Measurements from ENCODE around the gene TRIOBP. TPM values are rescaled to one million over a fixed set of nuclear protein-coding genes. Genes with fewer than 3 reads are reported as not detected.
"Not testable (repeated sequence)": the region's sequence is repeated elsewhere in the genome, so short reads cannot be mapped to it uniquely, and the experiment has no call there.

The TRIOBP gene
- total RNA-seq, 1 donor from 2014 or later, result 108 TPM

- Histone ChIP-seq H3K9me3 (no peaks in the 10 kb centered on the region), H3K27ac (no peak overlapping the region), H3K4me3 (no peak overlapping the region), H3K4me1 (no peaks in the 10 kb centered on the region), H3K36me3 (no peaks in the 10 kb centered on the region), H3K27me3 (no peaks in the 10 kb centered on the region)
- DNase-seq (ENCODE audit: extremely low spot score in 2 of 2), result no peak
- TF ChIP-seq POLR2A (IDR thresholded peaks at IDR 0.05) (no peak), POLR2AphosphoS5 (IDR thresholded peaks at IDR 0.05; ENCODE audit: insufficient read depth in 1 of 2, low read depth in 1 of 2) (no peak), CTCF (IDR thresholded peaks at IDR 0.05) (no peak)
- intact Hi-C loops (cut with DNase I), result loop anchor here (10.0 kb wide), 1 partner anchor 148 kb away; no protein-coding TSS in a partner anchor
Measured at GRCh38 chr22:37792494-37792893, 95.6 kb downstream of the TRIOBP start.

GRCh38 chr22:37794376-37794775, 97.5 kb downstream of the TRIOBP start:
- intact Hi-C loops (cut with DNase I), result loop anchor here (10.0 kb wide), 1 partner anchor 150 kb away; no protein-coding TSS in a partner anchor
- no peaks in the 10 kb centered on the region for H3K4me1 ChIP-seq
- TF ChIP-seq CTCF (IDR thresholded peaks at IDR 0.05), result no peak
- H3K4me3 ChIP-seq, result no peak overlapping the region
- no peaks in the 10 kb centered on the region for H3K9me3 ChIP-seq
- no peaks in the 10 kb centered on the region for H3K36me3 ChIP-seq
- DNase-seq (ENCODE audit: extremely low spot score in 2 of 2), result no peak
- no peaks in the 10 kb centered on the region for H3K27me3 ChIP-seq
- H3K27ac ChIP-seq, result no peak overlapping the region

- no peak for DNase-seq (ENCODE audit: extremely low spot score in 2 of 2)
- H3K27me3 ChIP-seq, result no peaks in the 10 kb centered on the region
- no peaks in the 10 kb centered on the region for H3K36me3 ChIP-seq
- no peaks in the 10 kb centered on the region for H3K9me3 ChIP-seq
- H3K27ac ChIP-seq, result no peak overlapping the region
- intact Hi-C loops (cut with DNase I), result loop anchor here (10.0 kb wide), 1 partner anchor 151 kb away; no protein-coding TSS in a partner anchor
- no peak overlapping the region for H3K4me3 ChIP-seq
- no peak for TF ChIP-seq CTCF (IDR thresholded peaks at IDR 0.05)
- TF ChIP-seq POLR2A (IDR thresholded peaks at IDR 0.05), result no peak
- no peak for TF ChIP-seq POLR2AphosphoS5 (IDR thresholded peaks at IDR 0.05; ENCODE audit: insufficient read depth in 1 of 2, low read depth in 1 of 2)
- no peaks in the 10 kb centered on the region for H3K4me1 ChIP-seq
Measured at GRCh38 chr22:37796079-37796478, 99.2 kb downstream of the TRIOBP start.

- H3K4me1 ChIP-seq; H3K27ac ChIP-seq; H3K27me3 ChIP-seq; H3K4me3 ChIP-seq; H3K36me3 ChIP-seq; DNase-seq (ENCODE audit: extremely low spot score in 2 of 2); H3K9me3 ChIP-seq: not testable (repeated sequence)
- intact Hi-C loops (cut with DNase I), result loop anchor here (10.0 kb wide), 1 partner anchor 152 kb away; no protein-coding TSS in a partner anchor
Measured at GRCh38 chr22:37797259-37797658, 100.4 kb downstream of the TRIOBP start.

- Histone ChIP-seq H3K27ac (no peak overlapping the region), H3K36me3 (no peaks in the 10 kb centered on the region), H3K4me3 (no peak overlapping the region), H3K9me3 (no peaks in the 10 kb centered on the region), H3K4me1 (peaks cover 13% of the 10 kb centered on the region), H3K27me3 (no peaks in the 10 kb centered on the region)
- no peak for DNase-seq (ENCODE audit: extremely low spot score in 2 of 2)
- TF ChIP-seq POLR2A (IDR thresholded peaks at IDR 0.05) (no peak), CTCF (IDR thresholded peaks at IDR 0.05) (no peak), POLR2AphosphoS5 (IDR thresholded peaks at IDR 0.05; ENCODE audit: insufficient read depth in 1 of 2, low read depth in 1 of 2) (no peak)
- intact Hi-C loops (cut with DNase I), result loop anchor here (10.0 kb wide), 1 partner anchor 153 kb away; no protein-coding TSS in a partner anchor
Measured at GRCh38 chr22:37797874-37798500, 101.1 kb downstream of the TRIOBP start.

GRCh38 chr22:37799979-37800378, 103.1 kb downstream of the TRIOBP start:
- not testable (repeated sequence) for H3K9me3 ChIP-seq; DNase-seq (ENCODE audit: extremely low spot score in 2 of 2); H3K27me3 ChIP-seq; H3K4me3 ChIP-seq; H3K27ac ChIP-seq; H3K36me3 ChIP-seq
- peaks cover 29% of the 10 kb centered on the region for H3K4me1 ChIP-seq
- intact Hi-C loops (cut with DNase I), result loop anchor here (10.0 kb wide), 1 partner anchor 155 kb away; no protein-coding TSS in a partner anchor
